ENCODE data around the gene POU2F1.

POU2F1 gene

GRCh38 chr1:167388976-167389375, 168.3 kb downstream of the POU2F1 start:
- H3K36me3 ChIP-seq (ENCODE audit: insufficient read depth, low read length): peaks cover 3% of the 10 kb centered on the region
- H3K4me2 ChIP-seq (ENCODE audit: low read length): no peak overlapping the region
- H3K27me3 ChIP-seq (ENCODE audit: control insufficient read depth, insufficient read depth, low read length): no peaks in the 10 kb centered on the region
- H3K9ac ChIP-seq (ENCODE audit: low read depth, low read length): no peak overlapping the region
- H3K4me3 ChIP-seq (ENCODE audit: low read length): no peak overlapping the region
- H3K9me3 ChIP-seq (replicated peaks; ENCODE audit: low read length): no peaks in the 10 kb centered on the region
- H3K4me1 ChIP-seq (ENCODE audit: control insufficient read depth, insufficient read depth, low read length): no peaks in the 10 kb centered on the region

- no peak overlapping the region for H3K4me3 ChIP-seq (ENCODE audit: low read length)
- peaks cover 3% of the 10 kb centered on the region for H3K36me3 ChIP-seq (ENCODE audit: insufficient read depth, low read length)
- no peaks in the 10 kb centered on the region for H3K4me1 ChIP-seq (ENCODE audit: control insufficient read depth, insufficient read depth, low read length)
- H3K27me3 ChIP-seq (ENCODE audit: control insufficient read depth, insufficient read depth, low read length): no peaks in the 10 kb centered on the region
- no peak overlapping the region for H3K9ac ChIP-seq (ENCODE audit: low read depth, low read length)
- no peaks in the 10 kb centered on the region for H3K9me3 ChIP-seq (replicated peaks; ENCODE audit: low read length)
- no peak overlapping the region for H3K4me2 ChIP-seq (ENCODE audit: low read length)
Measured at GRCh38 chr1:167392200-167392696, 171.6 kb downstream of the POU2F1 start.

GRCh38 chr1:167400359-167400953, 179.8 kb downstream of the POU2F1 start:
- no peak overlapping the region for H3K4me3 ChIP-seq (ENCODE audit: low read length)
- H3K4me1 ChIP-seq (ENCODE audit: control insufficient read depth, insufficient read depth, low read length): no peaks in the 10 kb centered on the region
- H3K9ac ChIP-seq (ENCODE audit: low read depth, low read length): no peak overlapping the region
- H3K36me3 ChIP-seq (ENCODE audit: insufficient read depth, low read length): peaks cover 6% of the 10 kb centered on the region
- H3K27me3 ChIP-seq (ENCODE audit: control insufficient read depth, insufficient read depth, low read length): no peaks in the 10 kb centered on the region
- H3K4me2 ChIP-seq (ENCODE audit: low read length): no peak overlapping the region
- H3K9me3 ChIP-seq (replicated peaks; ENCODE audit: low read length): no peaks in the 10 kb centered on the region

GRCh38 chr1:167401260-167401873, 180.7 kb downstream of the POU2F1 start:
- H3K4me2 ChIP-seq (ENCODE audit: low read length): no peak overlapping the region
- no peak overlapping the region for H3K4me3 ChIP-seq (ENCODE audit: low read length)
- H3K36me3 ChIP-seq (ENCODE audit: insufficient read depth, low read length): peaks cover 6% of the 10 kb centered on the region
- H3K4me1 ChIP-seq (ENCODE audit: control insufficient read depth, insufficient read depth, low read length): no peaks in the 10 kb centered on the region
- H3K9me3 ChIP-seq (replicated peaks; ENCODE audit: low read length): no peaks in the 10 kb centered on the region
- H3K27me3 ChIP-seq (ENCODE audit: control insufficient read depth, insufficient read depth, low read length): no peaks in the 10 kb centered on the region
- no peak overlapping the region for H3K9ac ChIP-seq (ENCODE audit: low read depth, low read length)

GRCh38 chr1:167404161-167404888, 183.6 kb downstream of the POU2F1 start:
- no peak overlapping the region for H3K4me3 ChIP-seq (ENCODE audit: low read length)
- H3K9ac ChIP-seq (ENCODE audit: low read depth, low read length): no peak overlapping the region
- no peaks in the 10 kb centered on the region for H3K4me1 ChIP-seq (ENCODE audit: control insufficient read depth, insufficient read depth, low read length)
- H3K9me3 ChIP-seq (replicated peaks; ENCODE audit: low read length): no peaks in the 10 kb centered on the region
- H3K27me3 ChIP-seq (ENCODE audit: control insufficient read depth, insufficient read depth, low read length): no peaks in the 10 kb centered on the region
- H3K36me3 ChIP-seq (ENCODE audit: insufficient read depth, low read length): peaks cover under 1% of the 10 kb centered on the region
- no peak overlapping the region for H3K4me2 ChIP-seq (ENCODE audit: low read length)

- no peak overlapping the region for H3K4me3 ChIP-seq (ENCODE audit: low read length)
- no peaks in the 10 kb centered on the region for H3K27me3 ChIP-seq (ENCODE audit: control insufficient read depth, insufficient read depth, low read length)
- H3K36me3 ChIP-seq (ENCODE audit: insufficient read depth, low read length): no peaks in the 10 kb centered on the region
- H3K9ac ChIP-seq (ENCODE audit: low read depth, low read length): no peak overlapping the region
- no peak overlapping the region for H3K4me2 ChIP-seq (ENCODE audit: low read length)
- H3K9me3 ChIP-seq (replicated peaks; ENCODE audit: low read length): no peaks in the 10 kb centered on the region
- no peaks in the 10 kb centered on the region for H3K4me1 ChIP-seq (ENCODE audit: control insufficient read depth, insufficient read depth, low read length)
Measured at GRCh38 chr1:167404908-167405307, 184.2 kb downstream of the POU2F1 start.

GRCh38 chr1:167408355-167408754, 187.7 kb downstream of the POU2F1 start:
- Histone ChIP-seq H3K4me1 (ENCODE audit: control insufficient read depth, insufficient read depth, low read length) (no peaks in the 10 kb centered on the region), H3K4me2 (ENCODE audit: low read length) (no peak overlapping the region), H3K27me3 (ENCODE audit: control insufficient read depth, insufficient read depth, low read length) (no peaks in the 10 kb centered on the region), H3K4me3 (ENCODE audit: low read length) (no peak overlapping the region), H3K36me3 (ENCODE audit: insufficient read depth, low read length) (peaks cover 1% of the 10 kb centered on the region), H3K9me3 (replicated peaks; ENCODE audit: low read length) (no peaks in the 10 kb centered on the region), H3K9ac (ENCODE audit: low read depth, low read length) (no peak overlapping the region)

- no peak overlapping the region for H3K9ac ChIP-seq (ENCODE audit: low read depth, low read length)
- H3K27me3 ChIP-seq (ENCODE audit: control insufficient read depth, insufficient read depth, low read length): no peaks in the 10 kb centered on the region
- no peak overlapping the region for H3K4me2 ChIP-seq (ENCODE audit: low read length)
- no peaks in the 10 kb centered on the region for H3K9me3 ChIP-seq (replicated peaks; ENCODE audit: low read length)
- no peak overlapping the region for H3K4me3 ChIP-seq (ENCODE audit: low read length)
- no peaks in the 10 kb centered on the region for H3K4me1 ChIP-seq (ENCODE audit: control insufficient read depth, insufficient read depth, low read length)
- peaks cover 4% of the 10 kb centered on the region for H3K36me3 ChIP-seq (ENCODE audit: insufficient read depth, low read length)
Measured at GRCh38 chr1:167409183-167409582, 188.5 kb downstream of the POU2F1 start.

GRCh38 chr1:167412072-167412471, 191.4 kb downstream of the POU2F1 start:
- no peak overlapping the region for H3K4me2 ChIP-seq (ENCODE audit: low read length)
- H3K9ac ChIP-seq (ENCODE audit: low read depth, low read length): no peak overlapping the region
- H3K36me3 ChIP-seq (ENCODE audit: insufficient read depth, low read length): peaks cover 9% of the 10 kb centered on the region
- no peaks in the 10 kb centered on the region for H3K27me3 ChIP-seq (ENCODE audit: control insufficient read depth, insufficient read depth, low read length)
- no peaks in the 10 kb centered on the region for H3K4me1 ChIP-seq (ENCODE audit: control insufficient read depth, insufficient read depth, low read length)
- H3K4me3 ChIP-seq (ENCODE audit: low read length): no peak overlapping the region
- no peaks in the 10 kb centered on the region for H3K9me3 ChIP-seq (replicated peaks; ENCODE audit: low read length)

- no peaks in the 10 kb centered on the region for H3K27me3 ChIP-seq (ENCODE audit: control insufficient read depth, insufficient read depth, low read length)
- H3K4me3 ChIP-seq (ENCODE audit: low read length): no peak overlapping the region
- no peaks in the 10 kb centered on the region for H3K4me1 ChIP-seq (ENCODE audit: control insufficient read depth, insufficient read depth, low read length)
- H3K4me2 ChIP-seq (ENCODE audit: low read length): no peak overlapping the region
- peaks cover 9% of the 10 kb centered on the region for H3K36me3 ChIP-seq (ENCODE audit: insufficient read depth, low read length)
- H3K9me3 ChIP-seq (replicated peaks; ENCODE audit: low read length): no peaks in the 10 kb centered on the region
- H3K9ac ChIP-seq (ENCODE audit: low read depth, low read length): no peak overlapping the region
Measured at GRCh38 chr1:167412920-167413319, 192.2 kb downstream of the POU2F1 start.

GRCh38 chr1:167413328-167413727, 192.6 kb downstream of the POU2F1 start:
- Histone ChIP-seq H3K36me3 (ENCODE audit: insufficient read depth, low read length) (peaks cover 9% of the 10 kb centered on the region), H3K4me3 (ENCODE audit: low read length) (no peak overlapping the region), H3K4me2 (ENCODE audit: low read length) (no peak overlapping the region), H3K9me3 (replicated peaks; ENCODE audit: low read length) (no peaks in the 10 kb centered on the region), H3K9ac (ENCODE audit: low read depth, low read length) (no peak overlapping the region), H3K4me1 (ENCODE audit: control insufficient read depth, insufficient read depth, low read length) (no peaks in the 10 kb centered on the region), H3K27me3 (ENCODE audit: control insufficient read depth, insufficient read depth, low read length) (no peaks in the 10 kb centered on the region)

Data from skeletal muscle satellite cell (primary cell).